Naive thymus-derived CD8-positive, alpha-beta T cell (primary cell): ENCODE data around the gene ZNF581. TPM values are rescaled to one million over a fixed set of nuclear protein-coding genes. Genes with fewer than 3 reads are reported as not detected.
A peak's percentile ranks its signal among the peaks of the same experiment; 100 is the strongest.

Experiments
- ATAC-seq, 2 donors: fragments of 150-1000 bp; cut with Tn5 transposase in 1 of 2; sonication (Bioruptor Pico), chemical (Tn5 transposase) in 1 of 2; 1 replicate in 1 of 2; 2 replicates in 1 of 2; pipeline ENCODE4 v1.10.0; 2021; ENCODE audit warnings: mild to moderate bottlenecking in 2 of 2, moderate library complexity in 2 of 2
- POLR2A ChIA-PET: fragments of 350-600 bp; sonication (Branson Sonifier 250); formaldehyde crosslinking; loops from one replicate; lab custom pipeline; 2021; ENCODE audit warnings: antibody characterized with exemption; lab: Charles Lee
- DNase-seq, 10 donors: peaks; one replicate each; pipeline versions ENCODE4 v3.0.0 to v3.0.0-alpha.2; 2020 to 2022
- H3K27ac Mint-ChIP-seq, 10 donors: one replicate each; pipeline ENCODE4 v1.8.0; 2020 to 2022; ENCODE audit warnings: mild to moderate bottlenecking in 10 of 10, mixed read lengths in 10 of 10, moderate library complexity in 4 of 10, inconsistent platforms in 1 of 10
- H3K27me3 Mint-ChIP-seq, 5 donors: one replicate each; pipeline ENCODE4 v1.8.0; 2021 to 2022; ENCODE audit warnings: mixed read lengths in 5 of 5
- H3K36me3 Mint-ChIP-seq, 3 donors: one replicate each; pipeline ENCODE4 v1.8.0; 2020 to 2022; ENCODE audit warnings: mixed read lengths in 3 of 3, mild to moderate bottlenecking in 2 of 3, inconsistent platforms in 1 of 3
- H3K4me1 Mint-ChIP-seq, 4 donors: one replicate each; pipeline ENCODE4 v1.8.0; 2021 to 2022; ENCODE audit warnings: mixed read lengths in 4 of 4
- H3K4me3 Mint-ChIP-seq, 10 donors: one replicate each; pipeline ENCODE4 v1.8.0; 2020 to 2022; ENCODE audit warnings: mild to moderate bottlenecking in 10 of 10, mixed read lengths in 10 of 10, moderate library complexity in 6 of 10, inconsistent platforms in 1 of 10
- H3K9me3 Mint-ChIP-seq, 9 donors: one replicate each; pipeline ENCODE4 v1.8.0; 2020 to 2022; ENCODE audit warnings: mixed read lengths in 9 of 9, mild to moderate bottlenecking in 3 of 9, inconsistent platforms in 1 of 9, moderate library complexity in 1 of 9
- polyA plus RNA-seq, 3 donors: library from polyadenylated mRNA; unstranded; fragments of 300-500 nt; fragmentation: Illumina TruSeq; gene quantifications; one replicate each; pipeline ENCODE4 v1.2.3, GENCODE V29; 2021
- total RNA-seq, 8 experiments: library from RNA in 2 of 8; stranded (reverse) in 2 of 8; gene quantifications; one replicate each; pipeline ENCODE4 v1.2.3 and lab custom pipeline; 2021 to 2026

Gene ZNF581
- total and polyA plus RNA-seq, 5 experiments from 2014 or later: 21.2 to 36.3 (median 34.9) TPM

DNA sequence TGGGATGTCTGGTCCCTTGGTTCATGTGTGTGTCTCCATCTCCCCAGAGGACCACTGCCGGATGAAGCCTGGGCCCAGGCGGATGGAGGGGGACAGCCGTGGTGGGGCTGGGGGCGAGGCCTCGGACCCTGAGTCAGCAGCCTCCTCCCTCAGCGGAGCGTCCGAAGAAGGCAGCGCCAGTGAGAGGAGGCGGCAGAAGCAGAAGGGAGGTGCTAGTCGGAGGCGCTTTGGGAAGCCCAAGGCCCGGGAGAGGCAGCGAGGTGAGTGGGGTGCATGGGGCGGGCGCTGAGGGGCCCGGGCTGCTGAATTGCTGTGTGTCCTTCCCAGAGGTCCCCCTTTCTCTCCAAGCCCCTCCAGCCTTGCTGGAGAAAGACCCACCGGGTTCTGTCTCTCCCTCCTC is 7.8 kb downstream of the ZNF581 start:
- Mint-ChIP-seq H3K9me3 (no peaks in the 10 kb centered on the region), H3K27ac (peak overlapping the region in 2 of 10 donors; percentile 83 to 87), H3K36me3 (peaks cover 0 to 3% (median 2%) of the 10 kb centered on the region in 3 donors), H3K4me1 (peaks cover 20 to 46% (median 43%) of the 10 kb centered on the region in 4 donors), H3K27me3 (no peaks in the 10 kb centered on the region), H3K4me3 (peak overlapping the region in 4 of 10 donors; percentile 15 to 89 (median 82))
- POLR2A ChIA-PET: no interaction called here
- DNase-seq (peak in 1 of 10 donors; percentile 61), ATAC-seq (no peak)

DNA sequence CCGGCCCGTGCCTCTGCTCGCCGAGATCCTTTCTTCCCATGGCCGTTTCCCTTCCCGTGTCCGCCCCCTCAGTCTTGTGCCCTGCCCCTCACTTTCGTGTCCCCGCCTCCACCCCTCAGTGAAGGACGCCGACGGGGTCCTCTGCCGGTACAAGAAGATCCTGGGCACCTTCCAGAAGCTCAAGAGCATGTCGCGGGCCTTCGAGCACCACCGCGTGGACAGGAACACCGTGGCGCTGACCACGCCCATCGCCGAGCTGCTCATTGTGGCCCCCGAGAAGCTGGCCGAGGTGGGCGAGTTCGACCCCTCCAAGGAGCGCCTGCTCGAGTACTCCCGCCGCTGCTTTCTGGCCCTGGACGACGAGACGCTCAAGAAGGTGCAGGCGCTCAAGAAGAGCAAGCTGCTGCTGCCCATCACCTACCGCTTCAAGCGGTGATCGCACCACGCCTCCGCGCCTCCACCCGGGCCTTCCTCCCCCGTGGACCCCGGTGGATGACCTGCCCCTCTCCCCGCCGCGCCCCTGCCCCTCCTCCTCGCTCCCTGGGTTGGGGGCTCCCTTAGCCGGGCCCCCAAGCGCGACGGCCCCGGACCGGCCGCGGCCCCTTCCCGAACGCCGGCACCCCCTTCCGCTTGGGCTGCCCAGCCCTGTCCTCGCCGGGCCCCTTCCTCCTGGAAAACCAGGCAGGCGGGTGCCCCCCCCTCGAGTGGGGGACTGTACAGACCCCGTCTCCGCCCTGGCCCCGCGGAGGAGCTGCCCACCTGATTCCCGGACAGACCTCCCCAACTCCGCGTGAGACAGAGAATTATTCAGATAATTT is 9.1 kb downstream of the ZNF581 start:
- Mint-ChIP-seq H3K27ac (peak overlapping the region in 7 of 10 donors; percentile 48 to 85 (median 60)), H3K36me3 (peaks cover 0 to 5% (median 3%) of the 10 kb centered on the region in 3 donors), H3K4me3 (peak overlapping the region in 5 of 10 donors; percentile 38 to 95 (median 50)), H3K4me1 (peaks cover 20 to 49% (median 48%) of the 10 kb centered on the region in 4 donors), H3K9me3 (no peaks in the 10 kb centered on the region), H3K27me3 (no peaks in the 10 kb centered on the region)
- no peak for ATAC-seq
- POLR2A ChIA-PET: interaction anchor here (0.6 to 3.6 kb wide), 8 partner anchors 10 to 1787 kb away, joined by 3 to 64 read pairs (median 4); partner anchors contain the start of genes FIZ1, ZNF524 and ZNF581
- peak in 1 of 10 donors; percentile 71 for DNase-seq

DNA sequence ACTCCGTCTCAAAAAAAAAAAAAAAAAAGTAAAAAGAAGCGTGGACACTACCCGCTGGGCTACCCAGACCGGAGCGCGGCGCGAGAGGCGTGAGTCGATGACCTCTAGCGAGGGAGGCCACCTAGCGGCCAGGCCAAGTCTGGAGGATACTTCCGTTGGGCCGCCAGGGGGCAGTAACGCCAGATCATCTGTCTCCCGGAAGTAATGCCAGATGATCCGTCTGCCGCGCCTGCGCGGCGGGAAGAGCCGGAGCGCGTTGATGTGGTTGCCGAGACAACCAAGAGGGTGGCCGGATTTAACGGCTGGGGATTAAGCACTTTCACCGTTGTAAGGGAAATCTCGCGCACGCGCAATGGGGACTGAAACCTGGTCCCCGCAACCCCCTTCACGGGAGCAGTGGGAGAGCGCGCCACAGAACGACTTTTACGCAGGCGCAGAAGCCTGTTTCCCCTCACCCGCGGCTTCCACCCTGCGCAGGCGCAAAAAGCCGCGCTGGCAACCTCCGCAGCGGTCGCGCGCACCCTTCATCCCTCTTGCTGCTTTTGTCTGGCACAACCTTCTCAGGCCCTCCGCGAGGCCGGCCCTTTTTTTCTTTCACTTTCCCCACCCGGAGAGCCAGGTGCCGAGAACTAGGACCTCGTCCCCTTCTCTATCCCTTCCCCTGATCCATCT is 10.3 kb downstream of the ZNF581 start:
- Mint-ChIP-seq H3K36me3 (peaks cover 0 to 7% (median 3%) of the 10 kb centered on the region in 3 donors), H3K4me1 (peaks cover 25 to 56% (median 54%) of the 10 kb centered on the region in 4 donors), H3K27ac (peak overlapping the region; percentile 97 to 100 (median 99)), H3K27me3 (no peaks in the 10 kb centered on the region), H3K4me3 (peak overlapping the region; percentile 88 to 99 (median 97)), H3K9me3 (no peaks in the 10 kb centered on the region)
- POLR2A ChIA-PET: interaction anchor here (0.6 to 3.6 kb wide), 32 partner anchors 8 to 1788 kb away, joined by 3 to 64 read pairs (median 5); partner anchors contain the start of genes CNOT3, FIZ1, ISOC2 and KMT5C
- ATAC-seq (peak; percentile 60 to 70), DNase-seq (peak; percentile 99 to 100 (median 100))

DNA sequence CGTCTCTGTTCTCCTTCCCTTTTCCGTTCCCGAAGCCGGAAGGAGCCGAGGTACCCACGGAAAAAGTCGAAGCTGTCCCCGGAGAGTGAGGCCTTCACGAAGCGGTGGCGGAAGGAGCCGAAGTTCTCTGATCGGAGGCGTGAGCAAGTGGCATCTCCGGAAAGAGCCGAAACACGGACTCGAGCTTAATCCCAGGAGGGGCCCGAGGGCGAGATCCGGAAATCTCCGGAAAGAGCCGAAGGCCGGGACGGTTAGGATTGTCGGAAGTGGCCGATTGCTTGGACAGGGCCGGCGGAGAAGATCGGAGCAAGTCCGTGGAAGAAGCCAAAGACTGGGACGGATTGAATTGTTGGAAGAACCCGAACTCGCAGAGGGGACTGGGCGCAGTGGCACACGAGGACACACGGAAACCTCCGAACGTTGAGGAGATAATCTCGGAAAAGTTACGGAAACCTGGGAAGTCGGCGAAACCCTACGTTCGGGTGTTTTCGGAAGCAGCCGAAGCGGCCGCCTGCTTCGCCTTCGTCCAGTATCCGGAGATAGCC is 10.9 kb downstream of the ZNF581 start:
- DNase-seq (peak; percentile 94 to 100 (median 100)), ATAC-seq (peak; percentile 80 to 81)
- H3K9me3 Mint-ChIP-seq: no peaks in the 10 kb centered on the region
- no peaks in the 10 kb centered on the region for H3K27me3 Mint-ChIP-seq
- peak overlapping the region; percentile 97 to 100 (median 99) for H3K27ac Mint-ChIP-seq
- peaks cover 0 to 9% (median 3%) of the 10 kb centered on the region in 3 donors for H3K36me3 Mint-ChIP-seq
- POLR2A ChIA-PET: interaction anchor here (0.6 to 3.6 kb wide), 32 partner anchors 8 to 1537 kb away, joined by 3 to 64 read pairs (median 5); partner anchors contain the start of genes CNOT3, FIZ1, ISOC2 and KMT5C
- peaks cover 27 to 56% (median 54%) of the 10 kb centered on the region in 4 donors for H3K4me1 Mint-ChIP-seq
- peak overlapping the region; percentile 88 to 99 (median 97) for H3K4me3 Mint-ChIP-seq

DNA sequence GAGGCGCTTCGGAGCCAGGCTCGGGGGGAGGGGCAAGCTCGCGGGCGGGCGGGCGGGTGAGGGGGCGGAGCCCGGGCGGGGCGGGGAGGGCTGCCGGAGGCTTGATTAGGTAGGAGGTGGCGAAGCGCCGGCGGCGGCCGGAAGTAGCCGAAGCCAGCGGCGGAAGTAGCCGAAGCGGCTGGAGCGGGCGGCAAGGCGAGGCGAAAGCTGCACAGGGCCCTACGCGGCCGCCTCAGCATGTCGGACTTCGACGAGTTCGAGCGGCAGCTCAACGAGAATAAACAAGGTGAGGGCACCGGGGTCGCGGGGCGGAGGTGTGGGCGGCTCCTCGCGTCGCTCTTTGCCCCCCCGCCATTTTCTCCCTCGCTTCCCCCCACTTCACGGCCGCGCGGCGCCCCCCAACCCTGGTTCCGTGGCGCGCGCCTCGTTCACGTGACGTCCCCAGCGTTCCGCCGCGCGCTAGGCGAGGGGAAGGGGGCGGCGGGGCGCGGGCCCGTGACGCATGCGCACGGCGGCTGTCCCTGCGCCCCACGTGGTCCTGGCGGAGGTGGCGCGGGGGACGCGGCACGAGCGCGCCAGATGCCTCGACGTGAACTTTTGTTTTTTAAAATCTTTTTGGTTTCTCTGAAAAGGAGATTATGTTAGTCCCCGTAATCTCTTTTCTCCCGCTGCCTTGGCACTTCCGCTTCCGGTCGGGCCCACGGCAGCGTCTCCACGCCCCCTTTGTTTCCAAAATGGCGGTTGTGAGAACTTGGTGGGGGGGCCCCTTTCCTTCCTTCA is 11.6 kb downstream of the ZNF581 start, which contains the start of gene U2AF2:
Gene U2AF2 (plus strand): TSS at position 168 of the 780 bp plus-strand sequence. CDS start 70 bp downstream, at position 238.
- Mint-ChIP-seq H3K36me3 (peaks cover 0 to 13% (median 3%) of the 10 kb centered on the region in 3 donors), H3K27me3 (no peaks in the 10 kb centered on the region), H3K9me3 (no peaks in the 10 kb centered on the region), H3K4me1 (peaks cover 25 to 56% (median 54%) of the 10 kb centered on the region in 4 donors), H3K27ac (peak within 1 kb of the TSS; percentile 97 to 100 (median 99)), H3K4me3 (peak within 1 kb of the TSS; percentile 88 to 99 (median 97))
- DNase-seq: peak; percentile 90 to 99 (median 94)
- peak; percentile 10 to 45 for ATAC-seq
- POLR2A ChIA-PET: interaction anchor here (0.7 to 3.6 kb wide), 28 partner anchors 9 to 1518 kb away, joined by 3 to 64 read pairs (median 6); partner anchors contain the start of genes CNOT3, FIZ1, KMT5C and LENG8

DNA sequence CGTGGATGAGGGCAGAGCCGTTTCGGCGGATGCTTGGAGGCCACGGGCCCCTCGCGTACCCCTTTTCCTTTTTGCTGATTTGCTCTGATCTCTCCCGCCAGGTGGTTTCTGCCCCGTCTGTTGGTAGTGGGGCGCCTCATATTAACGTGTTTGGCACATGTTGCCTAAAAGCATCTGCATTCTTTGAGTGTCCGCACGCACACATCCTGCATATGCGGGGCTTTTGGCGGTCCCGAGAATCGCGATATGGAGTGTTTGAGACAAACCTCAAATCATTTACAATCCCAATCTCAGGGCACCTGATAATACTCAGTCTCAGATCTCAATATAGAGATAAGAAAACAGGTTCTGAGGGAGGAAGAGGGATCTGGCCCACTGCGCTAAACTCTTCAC is 12.2 kb downstream of the ZNF581 start:
- Mint-ChIP-seq H3K27me3 (no peaks in the 10 kb centered on the region), H3K4me1 (peaks cover 23 to 54% (median 53%) of the 10 kb centered on the region in 4 donors), H3K36me3 (peaks cover 0 to 18% (median 3%) of the 10 kb centered on the region in 3 donors), H3K27ac (peak overlapping the region; percentile 88 to 100 (median 98)), H3K9me3 (no peaks in the 10 kb centered on the region), H3K4me3 (peak overlapping the region; percentile 88 to 99 (median 95))
- POLR2A ChIA-PET: interaction anchor here (1.6 to 2.0 kb wide), 2 partner anchors 13 to 19 kb away, joined by 7 to 8 read pairs; partner anchors contain the start of gene ZNF581
- ATAC-seq (no peak), DNase-seq (no peak)

DNA sequence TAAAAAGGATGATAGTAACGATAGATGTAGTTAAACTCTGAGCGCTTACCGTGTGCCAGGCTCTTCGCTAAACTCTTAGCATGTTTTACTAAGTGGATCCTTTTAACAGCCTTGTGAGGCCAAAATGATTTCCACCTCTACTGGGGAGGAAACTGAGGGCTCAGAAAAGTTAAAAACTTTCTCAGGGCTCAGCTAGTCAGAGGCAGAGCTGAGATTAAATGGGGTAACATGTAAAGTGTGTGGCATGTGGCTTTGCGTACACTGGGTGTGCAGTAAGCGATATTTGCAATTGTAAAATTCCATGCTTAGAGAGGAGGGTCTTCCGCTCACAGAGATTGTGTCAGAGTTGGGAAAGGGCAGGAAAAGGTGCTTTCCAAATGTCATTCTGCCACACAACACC is 13.1 kb downstream of the ZNF581 start:
- no peak for DNase-seq
- Mint-ChIP-seq H3K27ac (peak overlapping the region in 9 of 10 donors; percentile 88 to 100 (median 99)), H3K9me3 (no peaks in the 10 kb centered on the region), H3K27me3 (no peaks in the 10 kb centered on the region), H3K4me1 (peaks cover 23 to 53% (median 50%) of the 10 kb centered on the region in 4 donors), H3K36me3 (peaks cover 0 to 24% (median 3%) of the 10 kb centered on the region in 3 donors), H3K4me3 (peak overlapping the region; percentile 88 to 99 (median 95))
- POLR2A ChIA-PET: interaction anchor here (0.5 to 2.1 kb wide), 6 partner anchors 10 to 210 kb away, joined by 4 to 8 read pairs (median 7); partner anchors contain the start of genes EPN1 and ZNF581
- ATAC-seq: no peak

DNA sequence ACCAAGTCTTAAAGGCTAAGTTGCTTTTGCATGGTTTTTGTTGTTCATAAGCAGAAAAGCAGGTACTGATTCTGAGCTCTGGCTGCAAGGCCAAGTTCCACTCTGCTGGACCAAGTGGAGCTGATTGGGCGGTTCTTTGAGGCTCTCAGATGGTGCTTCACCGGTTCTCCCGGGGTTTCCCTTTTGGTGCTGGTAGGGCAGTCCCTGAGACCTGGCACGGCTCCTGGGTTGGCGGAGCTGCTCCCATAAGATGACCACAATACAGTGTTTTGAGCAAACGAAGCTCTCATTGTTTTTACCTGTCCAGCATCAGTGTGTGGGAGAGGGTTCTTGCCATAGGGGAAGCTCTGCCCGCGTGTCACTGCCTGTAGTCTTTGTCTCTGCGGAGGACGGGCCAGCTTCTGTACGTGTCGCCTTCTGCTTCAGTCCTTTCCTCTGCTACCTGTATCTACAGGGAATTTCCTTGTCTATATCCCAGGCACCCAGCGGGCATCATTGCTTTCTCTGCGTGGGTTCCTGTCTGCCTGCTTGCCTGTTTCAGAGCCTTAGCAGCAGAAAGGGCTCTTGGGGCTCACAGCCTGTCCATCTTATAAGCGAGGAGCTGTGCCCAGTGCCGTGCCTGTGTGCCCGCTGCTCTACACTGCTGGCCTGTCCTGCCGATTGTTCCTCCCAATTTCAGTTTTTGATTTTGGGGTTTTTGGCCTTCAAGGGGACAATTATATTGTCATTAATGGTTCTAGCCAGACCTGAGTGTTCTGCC is 13.7 kb downstream of the ZNF581 start:
- Mint-ChIP-seq H3K4me1 (peaks cover 26 to 57% (median 56%) of the 10 kb centered on the region in 4 donors), H3K36me3 (peaks cover 0 to 31% (median 7%) of the 10 kb centered on the region in 3 donors), H3K9me3 (no peaks in the 10 kb centered on the region), H3K4me3 (peak overlapping the region; percentile 88 to 99 (median 95)), H3K27me3 (no peaks in the 10 kb centered on the region), H3K27ac (peak overlapping the region; percentile 25 to 100 (median 87))
- ATAC-seq (no peak), DNase-seq (no peak)
- POLR2A ChIA-PET: interaction anchor here (0.9 to 2.1 kb wide), 8 partner anchors 10 to 181 kb away, joined by 4 to 8 read pairs (median 6); partner anchors contain the start of genes EPN1, ZNF581 and ZNF628

DNA sequence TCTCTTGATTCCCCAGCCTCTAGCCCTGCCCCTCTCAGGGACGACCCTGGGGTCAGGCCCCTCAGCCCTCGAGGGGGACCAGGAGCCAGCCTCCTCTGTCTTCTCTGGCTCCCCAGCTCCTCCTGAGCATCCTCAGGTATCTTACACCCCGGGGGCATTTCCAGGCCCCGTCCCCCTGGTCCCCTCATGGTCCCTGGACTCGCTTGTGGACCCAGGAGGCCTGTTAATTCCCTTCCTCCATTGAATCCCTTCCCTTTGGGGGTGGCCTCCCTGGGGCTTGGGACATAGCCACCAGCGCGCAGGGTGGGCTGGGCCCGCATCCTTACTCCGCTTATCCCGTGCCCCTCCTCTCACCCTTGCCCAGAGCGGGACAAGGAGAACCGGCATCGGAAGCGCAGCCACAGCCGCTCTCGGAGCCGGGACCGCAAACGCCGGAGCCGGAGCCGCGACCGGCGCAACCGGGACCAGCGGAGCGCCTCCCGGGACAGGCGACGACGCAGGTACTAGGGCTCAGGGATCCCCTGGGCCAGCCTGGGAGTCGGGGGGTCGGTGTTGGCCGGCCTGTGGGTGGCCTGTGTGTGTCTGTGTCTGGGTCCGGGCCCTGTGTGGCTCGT is 15.5 kb downstream of the ZNF581 start:
- H3K4me1 Mint-ChIP-seq: peaks cover 36 to 73% (median 62%) of the 10 kb centered on the region in 4 donors

DNA sequence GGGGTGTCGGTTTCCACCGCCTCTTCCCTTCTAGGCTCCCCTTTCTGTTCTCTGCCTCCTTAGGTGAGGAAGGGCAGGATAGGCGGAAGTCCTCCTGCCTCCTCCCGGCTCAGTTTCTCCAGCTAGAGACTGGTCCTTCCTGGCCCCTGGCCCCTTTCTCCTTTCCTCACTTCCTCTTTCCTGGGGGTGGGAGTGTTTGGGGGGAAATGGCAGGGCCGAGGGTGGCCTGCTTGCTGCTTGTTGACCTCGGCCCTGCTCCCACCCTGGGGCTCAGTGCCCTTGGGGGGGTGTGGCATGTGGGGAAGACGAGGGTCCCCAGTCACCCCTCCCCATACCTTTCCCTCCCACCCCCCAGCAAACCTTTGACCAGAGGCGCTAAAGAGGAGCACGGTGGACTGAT is 16.4 kb downstream of the ZNF581 start:
- H3K36me3 Mint-ChIP-seq: peaks cover 3 to 56% (median 6%) of the 10 kb centered on the region in 3 donors
- peak overlapping the region in 9 of 10 donors; percentile 16 to 88 (median 62) for H3K4me3 Mint-ChIP-seq
- H3K4me1 Mint-ChIP-seq: peaks cover 35 to 73% (median 63%) of the 10 kb centered on the region in 4 donors
- DNase-seq (no peak), ATAC-seq (no peak)
- peak overlapping the region in 8 of 10 donors; percentile 45 to 72 (median 54) for H3K27ac Mint-ChIP-seq
- H3K27me3 Mint-ChIP-seq: no peaks in the 10 kb centered on the region
- H3K9me3 Mint-ChIP-seq: no peaks in the 10 kb centered on the region
- POLR2A ChIA-PET: no interaction called here

More for the DNA sequence above, 15.5 kb downstream of the ZNF581 start:
- Mint-ChIP-seq H3K27ac (peak overlapping the region in 6 of 10 donors; percentile 28 to 67 (median 54)), H3K9me3 (no peaks in the 10 kb centered on the region), H3K36me3 (peaks cover 3 to 47% (median 9%) of the 10 kb centered on the region in 3 donors), H3K4me3 (peak overlapping the region in 7 of 10 donors; percentile 22 to 88 (median 63)), H3K27me3 (no peaks in the 10 kb centered on the region)
- DNase-seq (no peak), ATAC-seq (no peak)
- POLR2A ChIA-PET: interaction anchor here (0.7 to 1.6 kb wide), 4 partner anchors 9 to 182 kb away, joined by 3 to 5 read pairs (median 4); partner anchors contain the start of gene ZNF628
